Adrenal gland (tissue), 12 donors: ENCODE results near the gene SYTL3. TPM values are rescaled to one million over a fixed set of nuclear protein-coding genes. Genes with fewer than 3 reads are reported as not detected.
A peak's percentile ranks its signal among the peaks of the same experiment; 100 is the strongest.

Source experiments
- DNase-seq, 7 donors: peaks; one replicate each; pipeline ENCODE4 v3.0.0-alpha.2; 2019 to 2020
- H3K27ac ChIP-seq, 5 donors: fragments of 200-600 bp; sonication (generic) in 4 of 5; 1 replicate in 3 of 5; 2 replicates in 2 of 5; pipeline versions ENCODE4 v1.5.1 to v1.8.0; 2016 to 2020; ENCODE audit warnings: mild to moderate bottlenecking in 1 of 5
- H3K27me3 ChIP-seq: fragments of 200-600 bp; 2 replicates; pipeline ENCODE4 v1.8.0; 2021
- H3K36me3 ChIP-seq, 2 donors: fragments of 200-600 bp; replicated peaks in 1 of 2; 1 replicate in 1 of 2; 2 replicates in 1 of 2; pipeline versions ENCODE4 v1.5.1 to v1.8.0; 2018 to 2022
- H3K4me1 ChIP-seq, 2 donors: fragments of 200-600 bp; replicated peaks in 1 of 2; 1 replicate in 1 of 2; 2 replicates in 1 of 2; pipeline versions ENCODE4 v1.5.1 to v1.8.0; 2018 to 2021
- H3K4me3 ChIP-seq, 4 donors: fragments of 200-600 bp; sonication (generic) in 3 of 4; one replicate each; pipeline ENCODE4 v1.5.1; 2016 to 2018
- H3K9me3 ChIP-seq, 3 donors: fragments of 200-600 bp; sonication (generic) in 1 of 3; replicated peaks in 1 of 3; 1 replicate in 2 of 3; 2 replicates in 1 of 3; pipeline versions ENCODE4 v1.5.1 to v1.8.0; 2016 to 2021
- POLR2A ChIP-seq, 2 donors: fragments of 450-650 bp; IDR thresholded peaks; one replicate each; pipeline ENCODE4 v1.6.1; 2017; ENCODE audit warnings: antibody characterized with exemption in 2 of 2, mild to moderate bottlenecking in 2 of 2, moderate library complexity in 1 of 2
- WGBS, 4 donors: extraction: QIAGEN DNeasy Blood & Tissue Kit in 2 of 4; methylation state at CpG; one replicate each; pipeline versions ENCODE4 v1.1.5 to v1.1.7; 2013 to 2017; 5-methylcytosine and 5-hydroxymethylcytosine counted together
- intact Hi-C, 2 donors: fragments of 100-400 bp; cut with DNase I; formaldehyde crosslinking; loops; one replicate each; pipeline versions ENCODE4 v1.14.1 to v1.15.0; 2022 to 2023
- polyA plus RNA-seq, 3 donors: library from polyadenylated mRNA; stranded (reverse); fragments of 200-250 nt in 2 of 3; fragments of 350-450 nt in 1 of 3; fragmentation: Illumina TruSeq in 1 of 3; extraction: RNeasy Lipid Tissue Mini Kit (QIAGEN cat#74804) in 1 of 3; gene quantifications; one replicate each; pipeline ENCODE4 v1.2.3, GENCODE V29; 2013 to 2014
- total RNA-seq, 9 donors: library from RNA; depleted of rRNA in 4 of 9; stranded (reverse); fragments of >200 nt in 4 of 9; fragments of 120-200 nt in 1 of 9; fragmentation: NEBNext Ultra II Directional in 1 of 9; extraction: Animal tissue kit (Norgen Biotek cat#: 25700) in 1 of 9; gene quantifications; one replicate each; pipeline versions ENCODE4 v1.1.0 to v1.2.4, GENCODE V29; 2013 to 2023
- TF ChIP-seq, protein P1 (sequence below), 6 experiments: fragments of 450-650 bp in 4 of 6; fragments of 200-600 bp in 2 of 6; sonication (generic) in 1 of 6; IDR thresholded peaks; 1 replicate in 5 of 6; 2 replicates in 1 of 6; pipeline versions ENCODE4 v1.5.1 to v1.8.0; 2016 to 2021; ENCODE audit warnings: antibody characterized with exemption in 6 of 6, mild to moderate bottlenecking in 2 of 6, moderate library complexity in 1 of 6
- donor health status: healthy with polysubstance abuse.
- donor health status: Bipolar disorder and iron deficiency.
- donor health status: DM: yes; HTN: yes; CAD: no.
- donor health status: DM: no; HTN: no; CAD: no.
- donor health status: DM: no; HTN: no; CAD: no.
- donor health status: DM: yes; HTN: yes; CAD: no.

SYTL3 gene
- total and polyA plus RNA-seq, 12 donors = 0.94 to 3.9 (median 2.1) TPM

DNA sequence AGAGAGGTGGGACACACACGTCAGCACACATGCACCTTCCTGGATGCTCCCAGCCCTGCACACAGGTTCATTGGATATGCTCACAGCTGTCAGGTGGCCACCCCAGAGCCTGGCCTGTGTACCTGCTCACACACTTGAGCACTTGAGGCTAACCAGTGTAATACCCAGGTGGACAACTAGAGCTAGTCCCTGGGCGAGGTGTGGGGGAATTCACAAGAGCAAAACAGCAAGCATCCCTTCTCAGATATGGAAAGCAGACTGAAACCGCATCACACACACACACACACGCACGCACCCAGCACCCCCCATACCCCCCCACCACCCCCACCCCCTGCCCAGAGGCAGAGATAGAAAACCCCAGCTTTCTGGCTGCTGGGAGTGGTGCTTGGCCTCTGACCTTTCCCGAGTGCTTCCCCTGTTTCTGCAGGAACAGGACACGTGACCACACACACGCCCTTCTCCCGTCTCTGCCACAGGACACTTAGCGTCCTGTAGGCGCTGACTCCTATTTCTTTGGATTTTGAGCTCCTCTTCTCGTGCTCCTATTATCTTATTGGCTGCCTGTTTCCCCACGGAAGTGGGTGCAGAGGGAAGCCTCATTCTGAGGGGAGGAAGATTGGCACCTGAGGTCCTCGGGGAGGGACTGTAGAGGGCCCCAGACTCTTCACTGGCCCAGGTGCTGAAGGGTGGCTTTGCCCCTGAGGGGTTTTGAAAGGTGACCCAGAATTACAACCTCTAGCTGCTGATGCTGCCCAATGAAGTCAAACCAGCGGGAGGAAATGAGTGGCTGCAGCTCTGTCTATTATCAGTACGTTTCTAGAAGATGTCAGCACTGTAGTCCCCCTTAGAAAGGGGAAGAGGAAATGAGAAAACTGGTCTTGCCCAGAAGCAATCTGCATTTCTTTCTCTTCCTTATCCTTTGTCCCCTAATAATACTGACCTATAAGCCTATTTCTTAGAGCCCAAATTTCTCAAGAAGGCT lies 65.8 kb downstream of the SYTL3 start:
- H3K27me3 ChIP-seq = no peaks in the 10 kb centered on the region
- no peaks in the 10 kb centered on the region for H3K9me3 ChIP-seq
- 73 to 84% (median 79%) methylated on average over 11 to 16 of the region's 16 CpGs for WGBS, 4 donors
- DNase-seq = peak in 1 of 7 donors; percentile 17
- no peaks in the 10 kb centered on the region for H3K36me3 ChIP-seq
- no peak overlapping the region for H3K4me3 ChIP-seq
- H3K27ac ChIP-seq = peak overlapping the region in 2 of 5 donors; percentile 34 to 37
- peaks cover 0 to 3% of the 10 kb centered on the region in 2 donors for H3K4me1 ChIP-seq
- TF ChIP-seq, protein P1, sequence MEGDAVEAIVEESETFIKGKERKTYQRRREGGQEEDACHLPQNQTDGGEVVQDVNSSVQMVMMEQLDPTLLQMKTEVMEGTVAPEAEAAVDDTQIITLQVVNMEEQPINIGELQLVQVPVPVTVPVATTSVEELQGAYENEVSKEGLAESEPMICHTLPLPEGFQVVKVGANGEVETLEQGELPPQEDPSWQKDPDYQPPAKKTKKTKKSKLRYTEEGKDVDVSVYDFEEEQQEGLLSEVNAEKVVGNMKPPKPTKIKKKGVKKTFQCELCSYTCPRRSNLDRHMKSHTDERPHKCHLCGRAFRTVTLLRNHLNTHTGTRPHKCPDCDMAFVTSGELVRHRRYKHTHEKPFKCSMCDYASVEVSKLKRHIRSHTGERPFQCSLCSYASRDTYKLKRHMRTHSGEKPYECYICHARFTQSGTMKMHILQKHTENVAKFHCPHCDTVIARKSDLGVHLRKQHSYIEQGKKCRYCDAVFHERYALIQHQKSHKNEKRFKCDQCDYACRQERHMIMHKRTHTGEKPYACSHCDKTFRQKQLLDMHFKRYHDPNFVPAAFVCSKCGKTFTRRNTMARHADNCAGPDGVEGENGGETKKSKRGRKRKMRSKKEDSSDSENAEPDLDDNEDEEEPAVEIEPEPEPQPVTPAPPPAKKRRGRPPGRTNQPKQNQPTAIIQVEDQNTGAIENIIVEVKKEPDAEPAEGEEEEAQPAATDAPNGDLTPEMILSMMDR (IDR thresholded peaks at IDR 0.05) = no peak
- TF ChIP-seq POLR2A (IDR thresholded peaks at IDR 0.05) = no peak
- intact Hi-C loops = no loop called here

DNA sequence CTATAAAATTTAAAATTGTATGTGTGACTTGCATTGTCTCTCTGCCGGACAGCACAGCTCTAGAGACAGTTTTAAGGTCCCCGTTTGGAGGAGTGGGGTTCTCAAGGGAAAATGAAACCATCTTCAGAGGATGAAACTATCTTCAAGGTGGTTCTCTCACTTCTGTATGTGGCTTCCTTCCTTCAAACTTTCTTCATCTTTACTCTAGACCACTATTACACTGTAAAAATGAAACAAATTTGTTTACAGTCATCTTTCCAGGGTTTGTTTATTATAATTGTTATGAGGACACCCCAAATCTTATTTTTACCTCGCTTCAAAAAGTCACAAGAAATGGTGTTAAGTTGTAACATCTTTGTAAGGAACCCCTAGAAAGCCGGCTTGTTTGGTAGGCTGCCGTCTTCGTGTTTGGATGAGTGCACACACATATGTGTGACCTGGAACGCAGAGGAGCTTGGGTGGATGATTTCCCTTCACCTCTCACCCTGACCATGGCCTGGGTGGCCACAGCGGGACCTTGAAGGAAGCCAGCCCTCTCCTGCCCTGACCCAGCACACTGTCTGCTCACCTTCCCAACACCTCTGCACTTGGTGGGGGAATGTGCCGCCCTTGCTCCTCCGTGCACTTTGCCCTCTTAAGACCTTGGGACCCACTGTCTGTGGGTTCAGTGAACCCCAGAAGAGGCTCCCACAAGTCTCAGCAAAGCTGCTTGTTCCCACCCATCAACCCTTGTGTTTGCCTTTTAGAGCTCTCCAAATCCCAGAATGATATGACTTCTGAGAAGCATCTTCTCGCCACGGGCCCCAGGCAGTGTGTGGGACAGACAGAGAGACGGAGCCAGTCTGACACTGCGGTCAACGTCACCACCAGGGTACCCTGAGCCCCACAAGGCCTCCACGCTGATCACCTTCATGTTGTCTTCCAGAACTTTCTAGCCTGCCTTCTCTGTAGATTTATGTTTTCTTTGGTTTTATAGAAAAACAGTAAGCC lies 67.8 kb downstream of the SYTL3 start:
- no peak for TF ChIP-seq POLR2A (IDR thresholded peaks at IDR 0.05)
- TF ChIP-seq, protein P1 (IDR thresholded peaks at IDR 0.05) = no peak
- DNase-seq = peak in 1 of 7 donors; percentile 13
- H3K27ac ChIP-seq = no peak overlapping the region
- H3K9me3 ChIP-seq = no peaks in the 10 kb centered on the region
- no peaks in the 10 kb centered on the region for H3K36me3 ChIP-seq
- peaks cover 0 to 5% of the 10 kb centered on the region in 2 donors for H3K4me1 ChIP-seq
- intact Hi-C loops = no loop called here
- H3K27me3 ChIP-seq = no peaks in the 10 kb centered on the region
- no peak overlapping the region for H3K4me3 ChIP-seq
- WGBS, 4 donors = 87 to 89% (median 88%) methylated on average over 13 to 16 of the region's 16 CpGs

DNA sequence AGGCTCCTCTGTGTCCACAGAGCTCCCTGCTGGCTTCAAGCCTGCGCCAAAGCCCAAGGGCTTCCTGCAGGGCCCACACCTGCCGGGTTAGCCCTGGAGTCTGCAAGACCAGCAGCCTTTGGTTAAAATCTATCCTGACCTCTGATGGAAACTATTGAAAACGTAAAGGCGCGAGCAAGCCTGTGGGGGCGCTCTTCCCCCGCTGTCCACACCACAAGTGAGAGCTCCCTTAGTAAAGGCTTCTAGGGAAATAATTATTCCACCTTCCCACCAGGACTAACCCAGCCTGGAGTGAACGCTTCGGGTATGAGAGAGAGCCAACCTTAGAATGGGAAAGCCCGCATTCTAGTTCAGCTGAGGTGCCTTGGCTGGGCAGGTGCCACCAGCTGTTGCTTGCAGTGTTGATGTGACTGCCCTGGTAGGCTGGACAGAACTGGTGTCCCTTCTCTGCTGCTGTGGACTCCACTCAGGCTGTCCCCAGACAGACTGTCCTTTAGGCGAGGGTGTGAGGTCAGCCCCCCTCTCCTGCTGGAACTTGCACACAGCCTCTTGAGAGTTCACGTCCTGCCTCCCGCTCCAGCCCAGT lies 68.7 kb downstream of the SYTL3 start:
- peak in 4 of 7 donors; percentile 35 to 47 (median 44) for DNase-seq
- intact Hi-C loops = no loop called here
- 70 to 77% (median 73%) methylated on average over 8 to 13 of the region's 13 CpGs for WGBS, 4 donors

More for the DNA sequence above, 68.7 kb downstream of the SYTL3 start:
- Histone ChIP-seq H3K36me3 (no peaks in the 10 kb centered on the region), H3K4me1 (peaks cover 0 to 5% of the 10 kb centered on the region in 2 donors), H3K9me3 (no peaks in the 10 kb centered on the region), H3K27ac (no peak overlapping the region), H3K27me3 (no peaks in the 10 kb centered on the region), H3K4me3 (no peak overlapping the region)
- no peak for TF ChIP-seq POLR2A (IDR thresholded peaks at IDR 0.05)
- TF ChIP-seq, protein P1 (IDR thresholded peaks at IDR 0.05) = peak; percentile 22 to 56 (median 39)
